Heart left ventricle (tissue), 16 donors: ENCODE results near the gene CEP131. TPM values are rescaled to one million over a fixed set of nuclear protein-coding genes. Genes with fewer than 3 reads are reported as not detected.

ENCODE experiments used
- ATAC-seq, 4 donors: fragments of 200-7000 bp; cut with Tn5 transposase; one replicate each; pipeline ENCODE4 v1.9.1; 2020 to 2022; ENCODE audit warnings: moderate library complexity in 4 of 4, mild to moderate bottlenecking in 3 of 4, moderate number of reproducible peaks in 1 of 4
- DNase-seq, 5 donors: peaks; one replicate each; pipeline ENCODE4 v3.0.0-alpha.2; 2020
- H3K27ac ChIP-seq, 12 donors: fragments of 200-600 bp; sonication (generic) in 4 of 12; one replicate each; pipeline versions ENCODE4 v1.5.0 to v1.8.0; 2016 to 2022; ENCODE audit warnings: mild to moderate bottlenecking in 2 of 12
- H3K27me3 ChIP-seq, 9 donors: fragments of 200-600 bp; sonication (generic) in 2 of 9; one replicate each; pipeline versions ENCODE4 v1.5.1 to v1.8.0; 2016 to 2022; ENCODE audit warnings: mild to moderate bottlenecking in 3 of 9
- H3K36me3 ChIP-seq, 9 donors: fragments of 200-600 bp; sonication (generic) in 2 of 9; one replicate each; pipeline versions ENCODE4 v1.5.0 to v1.8.0; 2018 to 2022; ENCODE audit warnings: mild to moderate bottlenecking in 2 of 9
- H3K4me1 ChIP-seq, 12 donors: fragments of 200-600 bp; sonication (generic) in 4 of 12; one replicate each; pipeline versions ENCODE4 v1.5.0 to v1.8.0; 2016 to 2022; ENCODE audit warnings: mild to moderate bottlenecking in 3 of 12
- H3K4me3 ChIP-seq, 12 donors: fragments of 200-600 bp; sonication (generic) in 4 of 12; one replicate each; pipeline versions ENCODE4 v1.5.0 to v1.8.0; 2017 to 2022; ENCODE audit warnings: mild to moderate bottlenecking in 9 of 12, moderate library complexity in 4 of 12
- H3K9me3 ChIP-seq, 12 donors: fragments of 200-600 bp; sonication (generic) in 4 of 12; one replicate each; pipeline versions ENCODE4 v1.5.0 to v1.8.0; 2016 to 2022; ENCODE audit warnings: mild to moderate bottlenecking in 1 of 12
- CTCF ChIP-seq, 12 donors: fragments of 200-600 bp; sonication (generic) in 4 of 12; IDR thresholded peaks; one replicate each; pipeline versions ENCODE4 v1.5.0 to v1.8.0; 2018 to 2022; ENCODE audit warnings: antibody characterized with exemption in 12 of 12, mild to moderate bottlenecking in 5 of 12
- POLR2A ChIP-seq, 2 donors: fragments of 450-650 bp; IDR thresholded peaks; one replicate each; pipeline ENCODE4 v1.6.1; 2017; ENCODE audit warnings: antibody characterized with exemption in 2 of 2, mild to moderate bottlenecking in 2 of 2, moderate library complexity in 2 of 2
- WGBS, 4 donors: extraction: QIAGEN DNeasy Blood & Tissue Kit in 2 of 4; methylation state at CpG; one replicate each; pipeline versions ENCODE4 v1.1.5 to v1.1.7; 2013 to 2018; 5-methylcytosine and 5-hydroxymethylcytosine counted together
- intact Hi-C, 10 donors: fragments of 100-400 bp; cut with DNase I; formaldehyde crosslinking; loops; one replicate each; pipeline versions ENCODE4 v1.11.1 to v1.14.2; 2022
- polyA plus RNA-seq, 2 donors: library from polyadenylated mRNA; stranded (reverse); fragments of 200-250 nt; gene quantifications; one replicate each; pipeline ENCODE4 v1.2.3, GENCODE V29; 2013
- total RNA-seq, 9 donors: library from RNA; depleted of rRNA in 2 of 9; stranded (reverse); fragments of >200 nt in 2 of 9; fragmentation: NEBNext Ultra II Directional in 3 of 9; extraction: Animal tissue kit (Norgen Biotek cat#: 25700) in 3 of 9; gene quantifications; one replicate each; pipeline versions ENCODE4 v1.1.0 to v1.2.4, GENCODE V29; 2016 to 2023
- donor health status: ischemic (EF 13 %, LVEDD 7.1; RV severe dilation, severe dysfunction).
- donor health status: healthy with polysubstance abuse.
- donor health status: DM: no; HTN: yes; CAD: no.
- donor health status: DM: no; HTN: no; CAD: no.
- donor health status: ischemic (EF 25% LVEDD 6.9; RV normal size, moderate dysfunction).
- donor health status: ischemic (EF 25% LVEDD 5.7; RV mildly dilated, moderate dysfunction).
- donor health status: healthy.
- donor health status: DM: yes; HTN: yes; CAD: no.
- donor health status: ischemic (EF 35%, LVEDD 5.7; RV mildly dilated, moderate dysfunction).
- donor health status: nonischemic (EF 11% LVEDD 7.7; RV severe dilation, severe dysfunction).
- donor health status: DM: yes; HTN: yes; CAD: no.
- donor health status: PGD.
- donor health status: ischemic (EF 29% LVEDD 5.4; RV normal size, mild dysfunction).
- donor health status: nonischemic (EF 23%, LVEDD 6.1; RV moderate dilation, normal function).

CEP131 gene
- total and polyA plus RNA-seq, 11 donors = 7.0 to 15.8 (median 8.9) TPM

- intact Hi-C loops = loop anchor here in 1 of 10 donors (10.0 kb wide), 1 partner anchor 224 kb away; no protein-coding TSS in a partner anchor
- peak within 1 kb of the TSS; percentile 82 to 100 (median 92) for H3K4me3 ChIP-seq
- H3K9me3 ChIP-seq = no peaks in the 10 kb centered on the region
- peak within 1 kb of the TSS; percentile 43 to 93 (median 86) for H3K27ac ChIP-seq
- DNase-seq (peak; percentile 97 to 98 (median 98)), ATAC-seq (peak; percentile 97 to 99 (median 98))
- H3K27me3 ChIP-seq = no peaks in the 10 kb centered on the region
- WGBS, 4 donors = 0 to 1% (median 0%) methylated on average over 35 to 100 of the region's 100 CpGs
- H3K36me3 ChIP-seq = peaks cover 0 to 18% (median 0%) of the 10 kb centered on the region in 9 donors
- peak in 1 of 2 donors; percentile 69 for TF ChIP-seq POLR2A (IDR thresholded peaks at IDR 0.05)
- TF ChIP-seq CTCF (IDR thresholded peaks at IDR 0.05) = peak in 2 of 12 donors; percentile 6 to 28
- peaks cover 5 to 39% (median 25%) of the 10 kb centered on the region in 12 donors for H3K4me1 ChIP-seq
These were observed 16.3 kb upstream of the CEP131 start, which contains the start of the genes NDUFAF8 and TEPSIN for GRCh38 chr17:81238815-81239713. Gene NDUFAF8, plus strand, starts transcription at chr17:81239318. Its CDS starts 46 bp downstream, at chr17:81239364. Gene TEPSIN, minus strand, starts transcription at chr17:81239055. Its CDS starts 22 bp downstream, at chr17:81239033.

GRCh38 chr17:81238490-81238814, 15.7 kb upstream of the CEP131 start:
- 0 to 1% (median 1%) methylated on average over 18 to 26 of the region's 26 CpGs; no CpG with 5 or more reads in 1 of the 4 donors for WGBS, 4 donors
- ATAC-seq = no peak
- peak overlapping the region; percentile 82 to 100 (median 92) for H3K4me3 ChIP-seq
- no peak for TF ChIP-seq POLR2A (IDR thresholded peaks at IDR 0.05)
- TF ChIP-seq CTCF (IDR thresholded peaks at IDR 0.05) = no peak
- H3K36me3 ChIP-seq = peaks cover 0 to 21% (median 1%) of the 10 kb centered on the region in 9 donors
- peak overlapping the region in 10 of 12 donors; percentile 43 to 93 (median 80) for H3K27ac ChIP-seq
- no peaks in the 10 kb centered on the region for H3K9me3 ChIP-seq
- intact Hi-C loops = loop anchor here in 1 of 10 donors (10.0 kb wide), 1 partner anchor 224 kb away; no protein-coding TSS in a partner anchor
- H3K27me3 ChIP-seq = no peaks in the 10 kb centered on the region
- no peak for DNase-seq
- H3K4me1 ChIP-seq = peaks cover 5 to 39% (median 25%) of the 10 kb centered on the region in 12 donors

- TF ChIP-seq POLR2A (IDR thresholded peaks at IDR 0.05) (no peak), CTCF (IDR thresholded peaks at IDR 0.05) (no peak)
- WGBS, 4 donors = 53 to 63% (median 56%) methylated on average over 34 to 36 of the region's 36 CpGs
- H3K27ac ChIP-seq = peak overlapping the region in 4 of 12 donors; percentile 57 to 93 (median 84)
- H3K36me3 ChIP-seq = peaks cover 0 to 27% (median 7%) of the 10 kb centered on the region in 9 donors
- no peaks in the 10 kb centered on the region for H3K9me3 ChIP-seq
- peaks cover 5 to 39% (median 25%) of the 10 kb centered on the region in 12 donors for H3K4me1 ChIP-seq
- H3K27me3 ChIP-seq = no peaks in the 10 kb centered on the region
- intact Hi-C loops = loop anchor here in 1 of 10 donors (10.0 kb wide), 1 partner anchor 223 kb away; no protein-coding TSS in a partner anchor
- peak overlapping the region; percentile 82 to 100 (median 92) for H3K4me3 ChIP-seq
- DNase-seq (no peak), ATAC-seq (no peak)
These were observed 15.1 kb upstream of the CEP131 start for GRCh38 chr17:81237591-81238489.
